Stimulated activated CD8-positive, alpha-beta memory T cell treated with anti-CD3 and anti-CD28 coated beads, Interleukin-12 subunit alpha, Interleukin-12 subunit beta, amount 100 ng/mL, for 24 hours (primary cell): ENCODE measurements around the gene STAT5A.
"Not testable (repeated sequence)": the region's sequence is repeated elsewhere in the genome, so short reads cannot be mapped to it uniquely, and the experiment has no call there.

Experiments used
- DNase-seq: peaks from one replicate; pipeline ENCODE4 v3.0.0-alpha.2; 2020; ENCODE audit errors: extremely low read depth

STAT5A gene

GRCh38 chr17:42308446-42308845 is 20.1 kb downstream of the STAT5A start:
- DNase-seq, result no peak

GRCh38 chr17:42309142-42309541 is 20.8 kb downstream of the STAT5A start:
- no peak for DNase-seq

- no peak for DNase-seq
Measured at GRCh38 chr17:42309986-42310786, 21.9 kb downstream of the STAT5A start.

GRCh38 chr17:42310787-42311215 is 22.5 kb downstream of the STAT5A start:
- DNase-seq, result no peak

GRCh38 chr17:42311240-42312034 is 23.1 kb downstream of the STAT5A start:
- no peak for DNase-seq

- no peak for DNase-seq
Measured at GRCh38 chr17:42312035-42312284, 23.7 kb downstream of the STAT5A start.

GRCh38 chr17:42312285-42313130 is 24.2 kb downstream of the STAT5A start:
- no peak for DNase-seq

- DNase-seq, result no peak
Measured at GRCh38 chr17:42313389-42313772, 25.1 kb downstream of the STAT5A start.

GRCh38 chr17:42313773-42314566 is 25.7 kb downstream of the STAT5A start:
- no peak for DNase-seq

GRCh38 chr17:42315402-42316156 is 27.3 kb downstream of the STAT5A start:
- DNase-seq, result no peak

- no peak for DNase-seq
Measured at GRCh38 chr17:42316755-42317154, 28.5 kb downstream of the STAT5A start.

GRCh38 chr17:42317266-42317845 is 29.1 kb downstream of the STAT5A start:
- DNase-seq, result no peak

- DNase-seq, result not testable (repeated sequence)
Measured at GRCh38 chr17:42317967-42318366, 29.7 kb downstream of the STAT5A start.

- DNase-seq, result no peak
Measured at GRCh38 chr17:42321555-42321954, 33.3 kb downstream of the STAT5A start.

- DNase-seq, result peak; percentile 84
Measured at GRCh38 chr17:42322382-42323267, 34.3 kb downstream of the STAT5A start.

GRCh38 chr17:42323268-42323773 is 35.0 kb downstream of the STAT5A start:
- DNase-seq, result no peak

GRCh38 chr17:42325026-42325425 is 36.7 kb downstream of the STAT5A start:
- DNase-seq, result no peak

- DNase-seq, result no peak
Measured at GRCh38 chr17:42329025-42329976, 41.0 kb downstream of the STAT5A start.
